ENCODE results near the gene DHRS13.
A peak's percentile ranks its signal among the peaks of the same experiment; 100 is the strongest.
"Not testable (repeated sequence)": the region's sequence is repeated elsewhere in the genome, so short reads cannot be mapped to it uniquely, and the experiment has no call there.

DNA sequence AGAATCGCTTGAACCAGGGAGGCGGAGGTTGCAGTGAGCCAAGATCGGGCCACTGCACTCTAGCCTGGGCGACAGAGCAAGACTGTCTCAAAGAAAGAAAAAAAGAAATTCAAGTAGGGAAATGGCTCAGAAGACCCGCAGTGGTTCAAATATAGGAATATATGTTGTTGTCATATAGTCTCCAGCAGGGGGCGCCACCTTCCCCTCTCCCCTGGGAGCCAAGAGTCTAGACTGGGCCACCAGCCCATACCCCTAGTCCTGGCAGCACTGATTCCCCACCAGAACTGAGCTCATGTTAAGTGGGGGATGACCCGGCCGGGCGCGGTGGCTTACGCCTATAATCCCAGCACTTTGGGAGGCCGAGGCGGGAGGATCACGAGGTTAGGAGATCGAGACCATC, 54.2 kb downstream of the DHRS13 start:
- TF ChIP-seq, protein P1, sequence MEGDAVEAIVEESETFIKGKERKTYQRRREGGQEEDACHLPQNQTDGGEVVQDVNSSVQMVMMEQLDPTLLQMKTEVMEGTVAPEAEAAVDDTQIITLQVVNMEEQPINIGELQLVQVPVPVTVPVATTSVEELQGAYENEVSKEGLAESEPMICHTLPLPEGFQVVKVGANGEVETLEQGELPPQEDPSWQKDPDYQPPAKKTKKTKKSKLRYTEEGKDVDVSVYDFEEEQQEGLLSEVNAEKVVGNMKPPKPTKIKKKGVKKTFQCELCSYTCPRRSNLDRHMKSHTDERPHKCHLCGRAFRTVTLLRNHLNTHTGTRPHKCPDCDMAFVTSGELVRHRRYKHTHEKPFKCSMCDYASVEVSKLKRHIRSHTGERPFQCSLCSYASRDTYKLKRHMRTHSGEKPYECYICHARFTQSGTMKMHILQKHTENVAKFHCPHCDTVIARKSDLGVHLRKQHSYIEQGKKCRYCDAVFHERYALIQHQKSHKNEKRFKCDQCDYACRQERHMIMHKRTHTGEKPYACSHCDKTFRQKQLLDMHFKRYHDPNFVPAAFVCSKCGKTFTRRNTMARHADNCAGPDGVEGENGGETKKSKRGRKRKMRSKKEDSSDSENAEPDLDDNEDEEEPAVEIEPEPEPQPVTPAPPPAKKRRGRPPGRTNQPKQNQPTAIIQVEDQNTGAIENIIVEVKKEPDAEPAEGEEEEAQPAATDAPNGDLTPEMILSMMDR (IDR thresholded peaks at IDR 0.05; ENCODE audit: borderline replicate concordance, extremely low read depth, low read length, poor library complexity, severe bottlenecking), result peak; percentile 63
- not testable (repeated sequence) for TF ChIP-seq EZH2 (IDR thresholded peaks at IDR 0.05; ENCODE audit: borderline replicate concordance, low read depth, low read length, severe bottlenecking)

All from DND-41 (cell line).